K562 (cell line): ENCODE data around the gene ENC1. TPM values are rescaled to one million over a fixed set of nuclear protein-coding genes. Genes with fewer than 3 reads are reported as not detected.

Experiments
- CXXC5 ChIP-seq: fragments of 250-450 bp; sonication (Bioruptor Pico); IDR thresholded peaks from 2 replicates; pipeline ENCODE4 v1.8.0; 2022; ENCODE audit warnings: inconsistent platforms, mild to moderate bottlenecking, moderate library complexity
- EP400 ChIP-seq: fragments of 450-650 bp; IDR thresholded peaks from 2 replicates; pipeline ENCODE4 v1.6.1; 2017; ENCODE audit warnings: antibody characterized with exemption, mild to moderate bottlenecking, moderate library complexity
- FIP1L1 ChIP-seq: fragments of 200-400 bp; formaldehyde crosslinking; IDR thresholded peaks from 2 replicates; pipeline ENCODE4 v1.6.1; 2018; ENCODE audit warnings: mild to moderate bottlenecking, low read depth, low read length; ENCODE audit not compliant: poor library complexity, severe bottlenecking
- PHF8 ChIP-seq: fragments of 200-600 bp; sonication (generic); IDR thresholded peaks from 2 replicates; pipeline ENCODE4 v1.6.1; 2012; ENCODE audit warnings: mixed run types, mild to moderate bottlenecking, inconsistent platforms, low read length, moderate library complexity, borderline replicate concordance
- RBFOX2 ChIP-seq: fragments of 200-400 bp; formaldehyde crosslinking; IDR thresholded peaks from 2 replicates; pipeline ENCODE4 v1.6.1; 2017; ENCODE audit warnings: low read depth, mild to moderate bottlenecking, low read length, moderate library complexity
- RBM39 ChIP-seq: fragments of 200-400 bp; formaldehyde crosslinking; optimal IDR thresholded peaks from 2 replicates; pipeline ENCODE3; 2018; ENCODE audit warnings: low read depth, low read length
- ZKSCAN1 ChIP-seq: fragments of 150-350 bp; IDR thresholded peaks from 2 replicates; pipeline ENCODE4 v1.6.1; 2016; ENCODE audit warnings: low read depth, low read length
- polyA plus RNA-seq, 8 experiments: library from polyadenylated mRNA; depleted of rRNA in 4 of 8; stranded (reverse) in 5 of 8; unstranded in 3 of 8; fragments of >200 nt; fragmentation: Nextera tagmentation in 2 of 8; fragmentation: Illumina TruSeq in 1 of 8; extraction: Ambion mirVana in 2 of 8; extraction: Trizol in 1 of 8; gene quantifications; 2 replicates each; pipeline versions ENCODE4 v1.2.1 to v1.2.3, GENCODE V29; 2011 to 2014; ENCODE audit warnings: inconsistent platforms in 1 of 8, missing spikeins in 1 of 8
- total RNA-seq, 7 experiments: library from RNA; depleted of rRNA in 6 of 7; stranded (reverse); fragments of >200 nt in 6 of 7; fragmentation: Illumina TruSeq in 2 of 7; extraction: Trizol in 2 of 7; gene quantifications; 2 replicates each; pipeline versions ENCODE4 v1.2.1 to v1.2.3, GENCODE V29; 2011 to 2021; ENCODE audit warnings: low replicate concordance in 1 of 7
- TF ChIP-seq, protein P1 (sequence below), 2 experiments: fragments of 450-650 bp in 1 of 2; sonication (generic) in 1 of 2; formaldehyde crosslinking in 1 of 2; IDR thresholded peaks; 2 replicates each; pipeline versions ENCODE4 v1.7.1 to v1.9.0; 2016 to 2022; ENCODE audit warnings: inconsistent platforms in 1 of 2, mild to moderate bottlenecking in 1 of 2, missing genetic modification reagents in 1 of 2
- TF ChIP-seq, protein P2 (sequence below): sonication (generic); formaldehyde crosslinking; IDR thresholded peaks from 2 replicates; pipeline ENCODE4 v1.8.1; 2023; ENCODE audit warnings: missing genetic modification reagents, mild to moderate bottlenecking, borderline replicate concordance
- TF ChIP-seq, protein P3 (sequence below): sonication (generic); formaldehyde crosslinking; IDR thresholded peaks from 2 replicates; pipeline ENCODE4 v1.9.0; 2022; ENCODE audit warnings: mild to moderate bottlenecking, missing genetic modification reagents

The ENC1 gene
- total and polyA plus RNA-seq, 9 of the 15 experiments (the other 6 are each of a cell fraction or from before 2014, with no cell fraction given): 0.17 to 3.2 (median 0.97) TPM

DNA sequence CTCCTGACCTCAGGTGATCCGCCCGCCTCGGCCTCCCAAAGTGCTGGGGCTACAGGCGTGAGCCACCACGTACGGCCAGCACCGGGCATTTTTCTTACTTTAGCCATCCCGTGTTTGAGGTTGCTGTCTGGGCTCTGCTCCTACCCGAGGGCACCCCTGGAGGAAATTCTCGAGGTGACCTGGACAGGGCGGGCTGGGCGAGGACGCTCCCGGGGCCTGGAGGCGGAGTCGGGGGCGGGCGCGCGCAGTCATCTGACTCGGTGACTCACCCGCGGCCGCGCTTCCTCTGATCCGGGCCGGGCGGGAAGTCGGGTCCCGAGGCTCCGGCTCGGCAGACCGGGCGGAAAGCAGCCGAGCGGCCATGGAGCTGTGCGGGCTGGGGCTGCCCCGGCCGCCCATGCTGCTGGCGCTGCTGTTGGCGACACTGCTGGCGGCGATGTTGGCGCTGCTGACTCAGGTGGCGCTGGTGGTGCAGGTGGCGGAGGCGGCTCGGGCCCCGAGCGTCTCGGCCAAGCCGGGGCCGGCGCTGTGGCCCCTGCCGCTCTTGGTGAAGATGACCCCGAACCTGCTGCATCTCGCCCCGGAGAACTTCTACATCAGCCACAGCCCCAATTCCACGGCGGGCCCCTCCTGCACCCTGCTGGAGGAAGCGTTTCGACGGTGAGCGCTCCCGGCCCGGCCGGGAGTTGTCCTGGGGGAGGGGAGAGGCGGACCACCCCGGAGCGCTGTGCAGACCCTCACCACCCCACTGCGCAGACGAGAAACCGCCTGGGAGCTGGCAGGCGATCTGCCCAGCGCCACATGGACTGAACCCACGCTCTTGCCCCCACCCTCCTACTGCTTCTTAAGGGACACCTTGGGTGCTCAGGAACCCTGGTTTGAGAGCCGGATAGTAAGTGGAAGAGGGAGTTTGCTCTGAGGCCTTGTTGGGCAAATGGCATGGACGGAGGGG, 44.6 kb upstream of the ENC1 start, which contains the start of gene HEXB (continued):
- TF ChIP-seq, protein P1, sequence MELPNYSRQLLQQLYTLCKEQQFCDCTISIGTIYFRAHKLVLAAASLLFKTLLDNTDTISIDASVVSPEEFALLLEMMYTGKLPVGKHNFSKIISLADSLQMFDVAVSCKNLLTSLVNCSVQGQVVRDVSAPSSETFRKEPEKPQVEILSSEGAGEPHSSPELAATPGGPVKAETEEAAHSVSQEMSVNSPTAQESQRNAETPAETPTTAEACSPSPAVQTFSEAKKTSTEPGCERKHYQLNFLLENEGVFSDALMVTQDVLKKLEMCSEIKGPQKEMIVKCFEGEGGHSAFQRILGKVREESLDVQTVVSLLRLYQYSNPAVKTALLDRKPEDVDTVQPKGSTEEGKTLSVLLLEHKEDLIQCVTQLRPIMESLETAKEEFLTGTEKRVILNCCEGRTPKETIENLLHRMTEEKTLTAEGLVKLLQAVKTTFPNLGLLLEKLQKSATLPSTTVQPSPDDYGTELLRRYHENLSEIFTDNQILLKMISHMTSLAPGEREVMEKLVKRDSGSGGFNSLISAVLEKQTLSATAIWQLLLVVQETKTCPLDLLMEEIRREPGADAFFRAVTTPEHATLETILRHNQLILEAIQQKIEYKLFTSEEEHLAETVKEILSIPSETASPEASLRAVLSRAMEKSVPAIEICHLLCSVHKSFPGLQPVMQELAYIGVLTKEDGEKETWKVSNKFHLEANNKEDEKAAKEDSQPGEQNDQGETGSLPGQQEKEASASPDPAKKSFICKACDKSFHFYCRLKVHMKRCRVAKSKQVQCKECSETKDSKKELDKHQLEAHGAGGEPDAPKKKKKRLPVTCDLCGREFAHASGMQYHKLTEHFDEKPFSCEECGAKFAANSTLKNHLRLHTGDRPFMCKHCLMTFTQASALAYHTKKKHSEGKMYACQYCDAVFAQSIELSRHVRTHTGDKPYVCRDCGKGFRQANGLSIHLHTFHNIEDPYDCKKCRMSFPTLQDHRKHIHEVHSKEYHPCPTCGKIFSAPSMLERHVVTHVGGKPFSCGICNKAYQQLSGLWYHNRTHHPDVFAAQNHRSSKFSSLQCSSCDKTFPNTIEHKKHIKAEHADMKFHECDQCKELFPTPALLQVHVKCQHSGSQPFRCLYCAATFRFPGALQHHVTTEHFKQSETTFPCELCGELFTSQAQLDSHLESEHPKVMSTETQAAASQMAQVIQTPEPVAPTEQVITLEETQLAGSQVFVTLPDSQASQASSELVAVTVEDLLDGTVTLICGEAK (IDR thresholded peaks at IDR 0.05): peak; percentile 40; the same call in 1 of the 2 replicates
- TF ChIP-seq, protein P1 (CRISPR knock-in tag; IDR thresholded peaks at IDR 0.05): no peak
- TF ChIP-seq EP400 (peak; percentile 60; the same call in 1 of the 2 replicates), RBM39 (no peak), RBFOX2 (peak; percentile 95), PHF8 (peak; percentile 83; the same call in 1 of the 2 replicates), ZKSCAN1 (no peak), CXXC5 (CRISPR knock-in tag) (peak; percentile 75), FIP1L1 (peak; percentile 26)
- TF ChIP-seq, protein P2, sequence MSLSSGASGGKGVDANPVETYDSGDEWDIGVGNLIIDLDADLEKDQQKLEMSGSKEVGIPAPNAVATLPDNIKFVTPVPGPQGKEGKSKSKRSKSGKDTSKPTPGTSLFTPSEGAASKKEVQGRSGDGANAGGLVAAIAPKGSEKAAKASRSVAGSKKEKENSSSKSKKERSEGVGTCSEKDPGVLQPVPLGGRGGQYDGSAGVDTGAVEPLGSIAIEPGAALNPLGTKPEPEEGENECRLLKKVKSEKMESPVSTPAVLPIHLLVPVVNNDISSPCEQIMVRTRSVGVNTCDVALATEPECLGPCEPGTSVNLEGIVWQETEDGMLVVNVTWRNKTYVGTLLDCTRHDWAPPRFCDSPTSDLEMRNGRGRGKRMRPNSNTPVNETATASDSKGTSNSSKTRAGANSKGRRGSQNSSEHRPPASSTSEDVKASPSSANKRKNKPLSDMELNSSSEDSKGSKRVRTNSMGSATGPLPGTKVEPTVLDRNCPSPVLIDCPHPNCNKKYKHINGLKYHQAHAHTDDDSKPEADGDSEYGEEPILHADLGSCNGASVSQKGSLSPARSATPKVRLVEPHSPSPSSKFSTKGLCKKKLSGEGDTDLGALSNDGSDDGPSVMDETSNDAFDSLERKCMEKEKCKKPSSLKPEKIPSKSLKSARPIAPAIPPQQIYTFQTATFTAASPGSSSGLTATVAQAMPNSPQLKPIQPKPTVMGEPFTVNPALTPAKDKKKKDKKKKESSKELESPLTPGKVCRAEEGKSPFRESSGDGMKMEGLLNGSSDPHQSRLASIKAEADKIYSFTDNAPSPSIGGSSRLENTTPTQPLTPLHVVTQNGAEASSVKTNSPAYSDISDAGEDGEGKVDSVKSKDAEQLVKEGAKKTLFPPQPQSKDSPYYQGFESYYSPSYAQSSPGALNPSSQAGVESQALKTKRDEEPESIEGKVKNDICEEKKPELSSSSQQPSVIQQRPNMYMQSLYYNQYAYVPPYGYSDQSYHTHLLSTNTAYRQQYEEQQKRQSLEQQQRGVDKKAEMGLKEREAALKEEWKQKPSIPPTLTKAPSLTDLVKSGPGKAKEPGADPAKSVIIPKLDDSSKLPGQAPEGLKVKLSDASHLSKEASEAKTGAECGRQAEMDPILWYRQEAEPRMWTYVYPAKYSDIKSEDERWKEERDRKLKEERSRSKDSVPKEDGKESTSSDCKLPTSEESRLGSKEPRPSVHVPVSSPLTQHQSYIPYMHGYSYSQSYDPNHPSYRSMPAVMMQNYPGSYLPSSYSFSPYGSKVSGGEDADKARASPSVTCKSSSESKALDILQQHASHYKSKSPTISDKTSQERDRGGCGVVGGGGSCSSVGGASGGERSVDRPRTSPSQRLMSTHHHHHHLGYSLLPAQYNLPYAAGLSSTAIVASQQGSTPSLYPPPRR: peak; percentile 77; the same call in 1 of the 2 replicates
- TF ChIP-seq, protein P3, sequence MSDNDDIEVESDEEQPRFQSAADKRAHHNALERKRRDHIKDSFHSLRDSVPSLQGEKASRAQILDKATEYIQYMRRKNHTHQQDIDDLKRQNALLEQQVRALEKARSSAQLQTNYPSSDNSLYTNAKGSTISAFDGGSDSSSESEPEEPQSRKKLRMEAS (CRISPR knock-in tag): no peak
